ENCODE results near the gene SPEG. TPM values are rescaled to one million over a fixed set of nuclear protein-coding genes. Genes with fewer than 3 reads are reported as not detected.

The SPEG gene
- total and polyA plus RNA-seq, 2 experiments from 2014 or later = 12.6 to 32.4 TPM

- Mint-ChIP-seq H3K4me1 (peaks cover 22% of the 10 kb centered on the region), H3K4me3 (no peak overlapping the region), H3K9me3 (no peaks in the 10 kb centered on the region; the same call in 2 of the 3 replicates), H3K36me3 (ENCODE audit: low read depth) (peaks cover 3% of the 10 kb centered on the region; the same call in 1 of the 3 replicates), H3K27me3 (ENCODE audit: insufficient read depth, low read depth, poor library complexity) (peaks cover 22% of the 10 kb centered on the region), H3K27ac (no peak overlapping the region)
- Histone ChIP-seq H3K27me3 (ENCODE audit: insufficient read depth) (no peaks in the 10 kb centered on the region), H3K27ac (ENCODE audit: low read depth) (no peak overlapping the region), H3K4me3 (no peak overlapping the region), H4K20me1 (replicated peaks; ENCODE audit: insufficient read depth) (no peaks in the 10 kb centered on the region), H2AFZ (no peak overlapping the region), H3F3A (replicated peaks; ENCODE audit: low read depth) (no peaks in the 10 kb centered on the region; the same call in 1 of the 2 replicates), H3K4me1 (ENCODE audit: insufficient read depth) (peaks cover 11% of the 10 kb centered on the region; the same call in 1 of the 2 replicates), H3K4me2 (no peak overlapping the region), H3K9me2 (ENCODE audit: insufficient read depth) (no peaks in the 10 kb centered on the region), H3K79me2 (replicated peaks; ENCODE audit: insufficient read depth) (no peaks in the 10 kb centered on the region), H3K36me3 (ENCODE audit: insufficient read depth) (no peaks in the 10 kb centered on the region)
- no peak for ATAC-seq
- TF ChIP-seq NANOG (IDR thresholded peaks at IDR 0.05; ENCODE audit: borderline replicate concordance) = no peak
- TF ChIP-seq REST (IDR thresholded peaks at IDR 0.05; ENCODE audit: unreplicated experiment) = no peak
- TF ChIP-seq CTCF (conservative IDR thresholded peaks at IDR 0.05; ENCODE audit: low read depth in 2 of 2) = no peak
- TF ChIP-seq STAT1 (IDR thresholded peaks at IDR 0.05; ENCODE audit: unreplicated experiment) = no peak
- no peak for DNase-seq (ENCODE audit: low spot score)
Observed at GRCh38 chr2:219472629-219473187, 38.1 kb downstream of the SPEG start.

GRCh38 chr2:219473511-219473910 is 38.9 kb downstream of the SPEG start:
- Mint-ChIP-seq H3K9me3 (no peaks in the 10 kb centered on the region; the same call in 2 of the 3 replicates), H3K36me3 (ENCODE audit: low read depth) (peaks cover 3% of the 10 kb centered on the region; the same call in 1 of the 3 replicates), H3K4me3 (no peak overlapping the region), H3K27ac (no peak overlapping the region), H3K27me3 (ENCODE audit: insufficient read depth, low read depth, poor library complexity) (peaks cover 20% of the 10 kb centered on the region), H3K4me1 (peaks cover 25% of the 10 kb centered on the region)
- Histone ChIP-seq H3K27ac (ENCODE audit: low read depth) (no peak overlapping the region), H4K20me1 (replicated peaks; ENCODE audit: insufficient read depth) (no peaks in the 10 kb centered on the region), H3K4me1 (ENCODE audit: insufficient read depth) (peaks cover 11% of the 10 kb centered on the region; the same call in 1 of the 2 replicates), H3K36me3 (ENCODE audit: insufficient read depth) (no peaks in the 10 kb centered on the region), H3K9me2 (ENCODE audit: insufficient read depth) (no peaks in the 10 kb centered on the region), H3K79me2 (replicated peaks; ENCODE audit: insufficient read depth) (no peaks in the 10 kb centered on the region), H2AFZ (no peak overlapping the region), H3K4me3 (no peak overlapping the region), H3K27me3 (ENCODE audit: insufficient read depth) (no peaks in the 10 kb centered on the region), H3K4me2 (no peak overlapping the region), H3F3A (replicated peaks; ENCODE audit: low read depth) (no peaks in the 10 kb centered on the region; the same call in 1 of the 2 replicates)
- no peak for ATAC-seq
- no peak for DNase-seq (ENCODE audit: low spot score)
- TF ChIP-seq REST (IDR thresholded peaks at IDR 0.05; ENCODE audit: unreplicated experiment) (no peak), CTCF (conservative IDR thresholded peaks at IDR 0.05; ENCODE audit: low read depth in 2 of 2) (no peak), ZNF114 (CRISPR knock-in tag; IDR thresholded peaks at IDR 0.05) (no peak), CREB1 (CRISPR knock-in tag; IDR thresholded peaks at IDR 0.05; ENCODE audit: low read depth) (no peak), ETS1 (IDR thresholded peaks at IDR 0.05) (no peak), JUNB (IDR thresholded peaks at IDR 0.05; ENCODE audit: unreplicated experiment) (no peak), POLR2AphosphoS5 (IDR thresholded peaks at IDR 0.05; ENCODE audit: low read depth) (no peak), STAT1 (IDR thresholded peaks at IDR 0.05; ENCODE audit: unreplicated experiment) (no peak), EZH2 (IDR thresholded peaks at IDR 0.05; ENCODE audit: low read depth, unreplicated experiment) (no peak)

Measured in GM23338 (cell line).